Stimulated activated effector memory CD8-positive, alpha-beta T cell treated with anti-CD3 and anti-CD28 coated beads, Interleukin-12 subunit alpha, Interleukin-12 subunit beta, amount 100 ng/mL, for 72 hours (primary cell): ENCODE measurements around the gene RAB3IL1.
"Not testable (repeated sequence)": the region's sequence is repeated elsewhere in the genome, so short reads cannot be mapped to it uniquely, and the experiment has no call there.

Experiments used
- ATAC-seq: fragments of 150-1000 bp; cut with Tn5 transposase; 2 replicates; pipeline ENCODE4 v1.10.0; 2021
- DNase-seq, 2 donors: peaks; one replicate each; pipeline ENCODE4 v3.0.0; 2021 to 2022; ENCODE audit warnings: low spot score in 2 of 2
- H3K27ac Mint-ChIP-seq: one replicate; pipeline ENCODE4 v1.8.0; 2022; ENCODE audit warnings: mild to moderate bottlenecking, mixed read lengths
- H3K36me3 Mint-ChIP-seq: one replicate; pipeline ENCODE4 v1.8.0; 2022; ENCODE audit warnings: mild to moderate bottlenecking, mixed read lengths
- H3K4me1 Mint-ChIP-seq: one replicate; pipeline ENCODE4 v1.8.0; 2022; ENCODE audit warnings: mixed read lengths
- H3K4me3 Mint-ChIP-seq: one replicate; pipeline ENCODE4 v1.8.0; 2022; ENCODE audit warnings: mild to moderate bottlenecking, mixed read lengths
- H3K9me3 Mint-ChIP-seq: one replicate; pipeline ENCODE4 v1.8.0; 2022; ENCODE audit warnings: mixed read lengths

The RAB3IL1 gene

GRCh38 chr11:61917334-61918109 is at the start of gene RAB3IL1:
Gene RAB3IL1, minus strand, starts transcription at chr11:61917566. Its CDS starts 199 bp downstream, at chr11:61917367.
- ATAC-seq, result peak; percentile 3
- DNase-seq, result no peak
- Mint-ChIP-seq H3K36me3 (no peaks in the 10 kb centered on the region), H3K4me3 (peak within 1 kb of the TSS; percentile 69), H3K4me1 (peaks cover 12% of the 10 kb centered on the region), H3K9me3 (no peaks in the 10 kb centered on the region), H3K27ac (no peak within 1 kb of the TSS)

- DNase-seq (no peak), ATAC-seq (no peak)
- Mint-ChIP-seq H3K36me3 (peaks cover 53% of the 10 kb centered on the region), H3K27ac (peak overlapping the region; percentile 93), H3K9me3 (no peaks in the 10 kb centered on the region), H3K4me1 (peaks cover 59% of the 10 kb centered on the region), H3K4me3 (peak overlapping the region; percentile 83)
These were observed 49.4 kb upstream of the RAB3IL1 start for GRCh38 chr11:61966734-61967115.

GRCh38 chr11:61964666-61965271 is 47.4 kb upstream of the RAB3IL1 start:
- peaks cover 44% of the 10 kb centered on the region for H3K4me1 Mint-ChIP-seq
- H3K36me3 Mint-ChIP-seq, result peaks cover 53% of the 10 kb centered on the region
- not testable (repeated sequence) for H3K9me3 Mint-ChIP-seq, DNase-seq, ATAC-seq
- H3K4me3 Mint-ChIP-seq, result peak overlapping the region; percentile 83
- peak overlapping the region; percentile 74 for H3K27ac Mint-ChIP-seq

GRCh38 chr11:61964058-61964665 is 46.8 kb upstream of the RAB3IL1 start:
- Mint-ChIP-seq H3K4me3 (no peak overlapping the region), H3K9me3 (no peaks in the 10 kb centered on the region), H3K4me1 (peaks cover 40% of the 10 kb centered on the region), H3K36me3 (peaks cover 53% of the 10 kb centered on the region), H3K27ac (peak overlapping the region; percentile 75)
- DNase-seq (no peak), ATAC-seq (no peak)

GRCh38 chr11:61963282-61964057 is 46.1 kb upstream of the RAB3IL1 start:
- peaks cover 46% of the 10 kb centered on the region for H3K36me3 Mint-ChIP-seq
- no peak for DNase-seq

GRCh38 chr11:61963016-61963281 is 45.6 kb upstream of the RAB3IL1 start:
- peaks cover 32% of the 10 kb centered on the region for H3K4me1 Mint-ChIP-seq
- no peak overlapping the region for H3K4me3 Mint-ChIP-seq
- H3K27ac Mint-ChIP-seq, result peak overlapping the region; percentile 75
- DNase-seq (no peak), ATAC-seq (no peak)
- H3K9me3 Mint-ChIP-seq, result no peaks in the 10 kb centered on the region
- peaks cover 46% of the 10 kb centered on the region for H3K36me3 Mint-ChIP-seq

More at GRCh38 chr11:61963282-61964057, 46.1 kb upstream of the RAB3IL1 start:
- Mint-ChIP-seq H3K4me3 (no peak overlapping the region), H3K4me1 (peaks cover 37% of the 10 kb centered on the region), H3K9me3 (no peaks in the 10 kb centered on the region), H3K27ac (peak overlapping the region; percentile 75)
- ATAC-seq, result no peak

GRCh38 chr11:61962213-61963015 is 45.0 kb upstream of the RAB3IL1 start:
- H3K4me3 Mint-ChIP-seq, result no peak overlapping the region
- DNase-seq, result no peak
- no peaks in the 10 kb centered on the region for H3K9me3 Mint-ChIP-seq
- peak overlapping the region; percentile 75 for H3K27ac Mint-ChIP-seq
- peaks cover 31% of the 10 kb centered on the region for H3K4me1 Mint-ChIP-seq
- peaks cover 46% of the 10 kb centered on the region for H3K36me3 Mint-ChIP-seq
- no peak for ATAC-seq

GRCh38 chr11:61961570-61962212 is 44.3 kb upstream of the RAB3IL1 start:
- DNase-seq (no peak), ATAC-seq (no peak)
- H3K9me3 Mint-ChIP-seq, result no peaks in the 10 kb centered on the region
- H3K4me3 Mint-ChIP-seq, result no peak overlapping the region
- H3K36me3 Mint-ChIP-seq, result peaks cover 41% of the 10 kb centered on the region
- peak overlapping the region; percentile 75 for H3K27ac Mint-ChIP-seq
- peaks cover 31% of the 10 kb centered on the region for H3K4me1 Mint-ChIP-seq

- no peak overlapping the region for H3K27ac Mint-ChIP-seq
- no peak for ATAC-seq
- H3K9me3 Mint-ChIP-seq, result no peaks in the 10 kb centered on the region
- H3K4me3 Mint-ChIP-seq, result no peak overlapping the region
- peaks cover 30% of the 10 kb centered on the region for H3K36me3 Mint-ChIP-seq
- H3K4me1 Mint-ChIP-seq, result peaks cover 31% of the 10 kb centered on the region
- no peak for DNase-seq
These were observed 43.2 kb upstream of the RAB3IL1 start for GRCh38 chr11:61960532-61960931.

- no peaks in the 10 kb centered on the region for H3K9me3 Mint-ChIP-seq
- DNase-seq, result no peak
- no peak overlapping the region for H3K27ac Mint-ChIP-seq
- no peak for ATAC-seq
- H3K36me3 Mint-ChIP-seq, result peaks cover 21% of the 10 kb centered on the region
- H3K4me1 Mint-ChIP-seq, result peaks cover 22% of the 10 kb centered on the region
- H3K4me3 Mint-ChIP-seq, result no peak overlapping the region
These were observed 42.3 kb upstream of the RAB3IL1 start for GRCh38 chr11:61959678-61960077.

GRCh38 chr11:61959114-61959513 is 41.7 kb upstream of the RAB3IL1 start:
- Mint-ChIP-seq H3K36me3 (peaks cover 16% of the 10 kb centered on the region), H3K27ac (no peak overlapping the region), H3K9me3 (no peaks in the 10 kb centered on the region), H3K4me3 (no peak overlapping the region), H3K4me1 (peaks cover 21% of the 10 kb centered on the region)
- DNase-seq (no peak), ATAC-seq (no peak)

- Mint-ChIP-seq H3K36me3 (peaks cover 10% of the 10 kb centered on the region), H3K9me3 (no peaks in the 10 kb centered on the region), H3K4me3 (no peak overlapping the region), H3K4me1 (peaks cover 15% of the 10 kb centered on the region), H3K27ac (no peak overlapping the region)
- no peak for ATAC-seq
- DNase-seq, result no peak
These were observed 41.2 kb upstream of the RAB3IL1 start for GRCh38 chr11:61958590-61958989.

GRCh38 chr11:61957021-61957770 is 39.8 kb upstream of the RAB3IL1 start:
- H3K4me3 Mint-ChIP-seq, result no peak overlapping the region
- H3K9me3 Mint-ChIP-seq, result no peaks in the 10 kb centered on the region
- no peak overlapping the region for H3K27ac Mint-ChIP-seq
- H3K4me1 Mint-ChIP-seq, result peaks cover 6% of the 10 kb centered on the region
- DNase-seq, result peak in 1 of 2 donors; percentile 42
- H3K36me3 Mint-ChIP-seq, result no peaks in the 10 kb centered on the region
- ATAC-seq, result no peak
